SK-N-SH treated with all-trans-retinoic acid at 6 μM for 48 hours (cell line): Measurements from ENCODE around the gene CCDC117.

Experiments
- BACH2 ChIP-seq: fragments of 250-450 bp; sonication (Bioruptor Pico); IDR thresholded peaks from 2 replicates; pipeline ENCODE4 v1.9.0; 2021; ENCODE audit warnings: mild to moderate bottlenecking, borderline replicate concordance
- CREB5 ChIP-seq: fragments of 250-450 bp; sonication (Bioruptor Pico); IDR thresholded peaks from 2 replicates; pipeline ENCODE4 v1.5.1; 2020; ENCODE audit warnings: low read depth, mild to moderate bottlenecking, moderate library complexity
- PATZ1 ChIP-seq: fragments of 250-450 bp; sonication (Bioruptor Pico); IDR thresholded peaks from 2 replicates; pipeline ENCODE4 v1.8.0; 2020; ENCODE audit warnings: mild to moderate bottlenecking, moderate library complexity, borderline replicate concordance
- PPARA ChIP-seq: fragments of 250-450 bp; sonication (Bioruptor Pico); IDR thresholded peaks from 2 replicates; pipeline ENCODE4 v1.5.0; 2020; ENCODE audit warnings: mild to moderate bottlenecking, borderline replicate concordance
- RARB ChIP-seq: fragments of 250-450 bp; sonication (Bioruptor Pico); IDR thresholded peaks from 2 replicates; pipeline ENCODE4 v1.8.0; 2021; ENCODE audit warnings: mild to moderate bottlenecking, moderate library complexity
- ZC3H10 ChIP-seq: fragments of 250-450 bp; sonication (Bioruptor Pico); IDR thresholded peaks from 2 replicates; pipeline ENCODE4 v1.5.1; 2021; ENCODE audit warnings: mild to moderate bottlenecking, moderate library complexity
- ZFP30 ChIP-seq: fragments of 450-650 bp; formaldehyde crosslinking; IDR thresholded peaks from 2 replicates; pipeline ENCODE4 v1.5.0; 2022; ENCODE audit warnings: mild to moderate bottlenecking, moderate library complexity

GRCh38 chr22:28743852-28744251, 28.6 kb upstream of the CCDC117 start:
- no peak for TF ChIP-seq ZC3H10 (CRISPR knock-in tag)
- no peak for TF ChIP-seq ZFP30 (CRISPR knock-in tag)
- no peak for TF ChIP-seq BACH2 (CRISPR knock-in tag)
- no peak for TF ChIP-seq RARB (CRISPR knock-in tag)
- TF ChIP-seq PATZ1 (CRISPR knock-in tag), result no peak
- no peak for TF ChIP-seq PPARA (CRISPR knock-in tag)
- no peak for TF ChIP-seq CREB5 (CRISPR knock-in tag)
